Measurements from ENCODE around the gene LSS. TPM values are rescaled to one million over a fixed set of nuclear protein-coding genes. Genes with fewer than 3 reads are reported as not detected.
"Not testable (repeated sequence)": the region's sequence is repeated elsewhere in the genome, so short reads cannot be mapped to it uniquely, and the experiment has no call there.

LSS gene
- total and polyA plus RNA-seq, 2 of the 4 experiments (the other 2 are of a cell fraction), result 43.4 to 58.1 TPM

GRCh38 chr21:46170436-46171193, 58.0 kb downstream of the LSS start:
- H2BK15ac ChIP-seq (ENCODE audit: low read depth, low read length); H3K79me1 ChIP-seq (ENCODE audit: low read depth in 1 of 2, low read length in 2 of 2); H2AFZ ChIP-seq (replicated peaks; ENCODE audit: low read length, poor library complexity); H4K20me1 ChIP-seq (ENCODE audit: insufficient read depth, low read length); H3K4me3 ChIP-seq (ENCODE audit: insufficient read depth, low read depth, low read length); H4K8ac ChIP-seq (ENCODE audit: low read depth in 2 of 2, low read length in 2 of 2); H3K27ac ChIP-seq (ENCODE audit: insufficient read depth, low read length); H3K27me3 ChIP-seq (ENCODE audit: control insufficient read depth, insufficient read depth, low read length); H3K4me2 ChIP-seq (ENCODE audit: low read depth, low read length); H3K18ac ChIP-seq (ENCODE audit: low read depth, low read length); DNase-seq; H3K4me1 ChIP-seq (ENCODE audit: control insufficient read depth, insufficient read depth, low read length); dilution Hi-C loops (cut with HindIII; ENCODE audit: low sequenced_read_pairs, unreplicated experiment); H2BK20ac ChIP-seq (ENCODE audit: low read depth, low read length); POLR2A ChIA-PET (ENCODE audit: unreplicated experiment); H2BK5ac ChIP-seq (ENCODE audit: low read depth, low read length, poor library complexity, severe bottlenecking); H3K4ac ChIP-seq (ENCODE audit: low read depth, low read length); CTCF ChIA-PET; H2AK9ac ChIP-seq (replicated peaks; ENCODE audit: low read depth, low read length, poor library complexity); H4K91ac ChIP-seq (ENCODE audit: insufficient read depth, low read depth, low read length); BruUV-seq (replicated peaks); intact Hi-C loops (cut with micrococcal nuclease); ATAC-seq (ENCODE audit: low read depth); H3K14ac ChIP-seq (replicated peaks; ENCODE audit: low read depth, low read length); in situ Hi-C loops (cut with MboI; ENCODE audit: low sequenced_read_pairs); H3K36me3 ChIP-seq (ENCODE audit: control insufficient read depth, insufficient read depth, low read length); H4K5ac ChIP-seq (ENCODE audit: low read depth, low read length); H3K23ac ChIP-seq (ENCODE audit: low read depth, low read length); H3K9me1 ChIP-seq (ENCODE audit: insufficient read depth, low read length); H3K56ac ChIP-seq (ENCODE audit: extremely low read depth, insufficient read depth, low read length); H3K9ac ChIP-seq (ENCODE audit: low read depth, low read length); H2AK5ac ChIP-seq (ENCODE audit: low read depth, low read length); H2BK120ac ChIP-seq (ENCODE audit: low read depth, low read length): not testable (repeated sequence)
- H3K9me3 ChIP-seq (ENCODE audit: control insufficient read depth, insufficient read depth, low read length), result peaks cover 10% of the 10 kb centered on the region
- 80% methylated on average over 1 of the region's 1 CpG; no CpG with 5 or more reads in 1 of the 2 experiments for WGBS, 2 experiments (ENCODE audit: extremely low coverage in 2 of 2, insufficient read length in 1 of 2)
